GM21717 (cell line): Measurements from ENCODE around the gene CFAP91.
"Not testable (repeated sequence)": the region's sequence is repeated elsewhere in the genome, so short reads cannot be mapped to it uniquely, and the experiment has no call there.

Experiments used
- ATAC-seq: cut with Tn5 transposase; IDR thresholded peaks from one replicate; pipeline ENCODE4 v1.9.1; 2021; ENCODE audit warnings: mild to moderate bottlenecking, moderate library complexity; ENCODE audit not compliant: unreplicated experiment

CFAP91 gene

GRCh38 chr3:119676771-119677640 is 25.8 kb upstream of the CFAP91 start, which contains the start of gene COX17:
Gene COX17 (minus strand): TSS chr3:119677406. CDS start chr3:119677310, 96 bp downstream.
- peak; percentile 84 for ATAC-seq

- ATAC-seq: peak; percentile 0
Measured at GRCh38 chr3:119677641-119677934, 25.2 kb upstream of the CFAP91 start.

- not testable (repeated sequence) for ATAC-seq
Measured at GRCh38 chr3:119678209-119678608, 24.6 kb upstream of the CFAP91 start.

- no peak for ATAC-seq
Measured at GRCh38 chr3:119679874-119680273, 22.9 kb upstream of the CFAP91 start.

GRCh38 chr3:119681279-119681678 is 21.5 kb upstream of the CFAP91 start:
- ATAC-seq: peak; percentile 38

GRCh38 chr3:119683421-119683820 is 19.4 kb upstream of the CFAP91 start:
- no peak for ATAC-seq

GRCh38 chr3:119690043-119690656 is 12.7 kb upstream of the CFAP91 start:
- ATAC-seq: no peak

GRCh38 chr3:119695480-119695879 is 7.3 kb upstream of the CFAP91 start:
- no peak for ATAC-seq

GRCh38 chr3:119697394-119697793 is 5.4 kb upstream of the CFAP91 start:
- no peak for ATAC-seq

GRCh38 chr3:119700269-119700919 is 2.4 kb upstream of the CFAP91 start:
- ATAC-seq: no peak

GRCh38 chr3:119700920-119701734 is 1.7 kb upstream of the CFAP91 start:
- no peak for ATAC-seq

- no peak for ATAC-seq
Measured at GRCh38 chr3:119703820-119704531, 1.2 kb downstream of the CFAP91 start.

- no peak for ATAC-seq
Measured at GRCh38 chr3:119715105-119715504, 12.3 kb downstream of the CFAP91 start.

- no peak for ATAC-seq
Measured at GRCh38 chr3:119716998-119717397, 14.2 kb downstream of the CFAP91 start.

GRCh38 chr3:119717520-119717919 is 14.7 kb downstream of the CFAP91 start:
- no peak for ATAC-seq

GRCh38 chr3:119723022-119723421 is 20.2 kb downstream of the CFAP91 start:
- ATAC-seq: no peak

GRCh38 chr3:119726909-119727308 is 24.1 kb downstream of the CFAP91 start:
- no peak for ATAC-seq

- ATAC-seq: no peak
Measured at GRCh38 chr3:119729996-119730395, 27.2 kb downstream of the CFAP91 start.

GRCh38 chr3:119731560-119732343 is 28.9 kb downstream of the CFAP91 start:
- no peak for ATAC-seq

GRCh38 chr3:119733812-119734211 is 31.0 kb downstream of the CFAP91 start:
- no peak for ATAC-seq
